Astrocyte of the cerebellum (primary cell): ENCODE measurements around the gene RILP.
"Not testable (repeated sequence)": the region's sequence is repeated elsewhere in the genome, so short reads cannot be mapped to it uniquely, and the experiment has no call there.

Source experiments
- DNase-seq: peaks from one replicate; pipeline ENCODE4 v3.0.0-alpha.2; 2011; ENCODE audit warnings: low read depth
- H3K4me3 ChIP-seq: 2 replicates; pipeline ENCODE4 v1.5.1; 2011; ENCODE audit warnings: mild to moderate bottlenecking, low read depth, low read length, moderate library complexity
- CTCF ChIP-seq: IDR thresholded peaks from 2 replicates; pipeline ENCODE4 v1.5.1; 2012; ENCODE audit warnings: low read length, low read depth, moderate library complexity, mild to moderate bottlenecking; ENCODE audit errors: missing control alignments
- in situ Hi-C: cut with HindIII; loops from 2 replicates; pipeline ENCODE4 v1.10.0; 2017; ENCODE audit warnings: low sequenced_read_pairs

The RILP gene

GRCh38 chr17:1649844-1650501, at the start of gene RILP:
TSS of gene RILP (minus strand) at chr17:1649866. CDS start at chr17:1649804, 62 bp downstream.
- no peak for DNase-seq
- in situ Hi-C loops: loop anchor here (10.0 kb wide), 1 partner anchor 135 kb away; no protein-coding TSS in a partner anchor
- H3K4me3 ChIP-seq: peak within 1 kb of the TSS; percentile 49
- TF ChIP-seq CTCF: no peak

GRCh38 chr17:1697681-1698080, 48.0 kb upstream of the RILP start:
- in situ Hi-C loops: no loop called here
- DNase-seq: no peak
- H3K4me3 ChIP-seq: no peak overlapping the region
- TF ChIP-seq CTCF: no peak

GRCh38 chr17:1695365-1695764, 45.7 kb upstream of the RILP start:
- no peak for DNase-seq
- TF ChIP-seq CTCF: no peak
- in situ Hi-C loops: no loop called here
- H3K4me3 ChIP-seq: no peak overlapping the region

- H3K4me3 ChIP-seq: no peak overlapping the region
- TF ChIP-seq CTCF: no peak
- in situ Hi-C loops: no loop called here
- no peak for DNase-seq
Measured at GRCh38 chr17:1693339-1693738, 43.7 kb upstream of the RILP start.

- DNase-seq: no peak
- in situ Hi-C loops: no loop called here
- TF ChIP-seq CTCF: no peak
- no peak overlapping the region for H3K4me3 ChIP-seq
Measured at GRCh38 chr17:1690544-1691221, 41.0 kb upstream of the RILP start.

- DNase-seq, in situ Hi-C loops: not testable (repeated sequence)
Measured at GRCh38 chr17:1688405-1688804, 38.7 kb upstream of the RILP start.

GRCh38 chr17:1686086-1686485, 36.4 kb upstream of the RILP start:
- DNase-seq: no peak
- TF ChIP-seq CTCF: no peak
- H3K4me3 ChIP-seq: no peak overlapping the region
- in situ Hi-C loops: no loop called here

More at GRCh38 chr17:1688405-1688804, 38.7 kb upstream of the RILP start:
- not testable (repeated sequence) for H3K4me3 ChIP-seq
